Neuronal stem cell (in vitro differentiated cells): Measurements from ENCODE around the gene EHMT1.

Source experiments
- DNase-seq: peaks from one replicate; pipeline ENCODE4 v3.0.0-alpha.2; 2013; ENCODE audit warnings: low spot score
- H2AFZ ChIP-seq: one replicate; pipeline ENCODE4 v1.6.1; 2013; ENCODE audit warnings: mild to moderate bottlenecking, low read length, inconsistent platforms
- H2AK5ac ChIP-seq: 2 replicates; pipeline ENCODE4 v1.6.1; 2013; ENCODE audit warnings: low read depth, mild to moderate bottlenecking, inconsistent platforms, low read length, moderate library complexity, mixed read lengths
- H2BK120ac ChIP-seq: 2 replicates; pipeline ENCODE4 v1.6.1; 2013; ENCODE audit warnings: low read depth, mild to moderate bottlenecking, inconsistent platforms, low read length, moderate library complexity, mixed read lengths
- H2BK12ac ChIP-seq: one replicate; pipeline ENCODE4 v1.6.1; 2013; ENCODE audit warnings: low read length, inconsistent platforms
- H2BK15ac ChIP-seq: 2 replicates; pipeline ENCODE4 v1.6.1; 2013; ENCODE audit warnings: mild to moderate bottlenecking, low read length, inconsistent platforms, mixed read lengths
- H2BK5ac ChIP-seq: one replicate; pipeline ENCODE4 v1.6.1; 2013; ENCODE audit warnings: inconsistent platforms, mild to moderate bottlenecking, low read length, moderate library complexity
- H3K14ac ChIP-seq: one replicate; pipeline ENCODE4 v1.6.1; 2013; ENCODE audit warnings: low read length, inconsistent platforms
- H3K18ac ChIP-seq: 2 replicates; pipeline ENCODE4 v1.6.1; 2013; ENCODE audit warnings: low read length, inconsistent platforms
- H3K23ac ChIP-seq: 2 replicates; pipeline ENCODE4 v1.6.1; 2013; ENCODE audit warnings: low read depth, mild to moderate bottlenecking, mixed read lengths, low read length, inconsistent platforms; ENCODE audit not compliant: poor library complexity
- H3K27ac ChIP-seq: replicated peaks from 3 replicates; pipeline ENCODE4 v1.5.1; 2013; ENCODE audit warnings: low read length, inconsistent platforms
- H3K27me3 ChIP-seq, 3 experiments: 2 replicates each; pipeline ENCODE4 v1.6.1; 2013; ENCODE audit warnings: low read length in 3 of 3, mild to moderate bottlenecking in 2 of 3, inconsistent platforms in 1 of 3, low read depth in 1 of 3, mixed read lengths in 1 of 3, moderate library complexity in 1 of 3; ENCODE audit not compliant: control insufficient read depth in 3 of 3, insufficient read depth in 3 of 3
- H3K36me3 ChIP-seq, 2 donors: replicated peaks in 1 of 2; 2 replicates each; pipeline ENCODE4 v1.6.1; 2013; ENCODE audit warnings: low read length in 2 of 2; ENCODE audit not compliant: control insufficient read depth in 2 of 2, insufficient read depth in 2 of 2
- H3K4ac ChIP-seq: 2 replicates; pipeline ENCODE4 v1.6.1; 2013; ENCODE audit warnings: inconsistent platforms, mild to moderate bottlenecking, low read length, moderate library complexity
- H3K4me1 ChIP-seq, 2 donors: 1 replicate in 1 of 2; 2 replicates in 1 of 2; pipeline ENCODE4 v1.6.1; 2013; ENCODE audit warnings: low read length in 2 of 2, low read depth in 1 of 2; ENCODE audit not compliant: control insufficient read depth in 2 of 2, insufficient read depth in 1 of 2
- H3K4me2 ChIP-seq: one replicate; pipeline ENCODE4 v1.6.1; 2013; ENCODE audit warnings: mild to moderate bottlenecking, low read length, inconsistent platforms; ENCODE audit not compliant: insufficient read depth, poor library complexity, severe bottlenecking
- H3K4me3 ChIP-seq, 2 donors: 2 replicates each; pipeline ENCODE4 v1.5.1; 2013; ENCODE audit warnings: low read length in 2 of 2, mild to moderate bottlenecking in 2 of 2, inconsistent platforms in 1 of 2, moderate library complexity in 1 of 2
- H3K79me1 ChIP-seq: one replicate; pipeline ENCODE4 v1.6.1; 2013; ENCODE audit warnings: low read depth, mild to moderate bottlenecking, inconsistent platforms, low read length, moderate library complexity
- H3K9ac ChIP-seq: one replicate; pipeline ENCODE4 v1.6.1; 2013; ENCODE audit warnings: mild to moderate bottlenecking, low read depth, low read length, inconsistent platforms; ENCODE audit not compliant: poor library complexity
- H3K9me3 ChIP-seq, 2 donors: replicated peaks in 1 of 2; 2 replicates each; pipeline versions ENCODE3 to v1.6.1; 2013; ENCODE audit warnings: low read length in 2 of 2, mild to moderate bottlenecking in 2 of 2, inconsistent platforms in 1 of 2, low read depth in 1 of 2, mixed read lengths in 1 of 2, moderate library complexity in 1 of 2; ENCODE audit not compliant: control insufficient read depth in 2 of 2, insufficient read depth in 1 of 2
- H4K8ac ChIP-seq: one replicate; pipeline ENCODE4 v1.6.1; 2013; ENCODE audit warnings: low read depth, mild to moderate bottlenecking, inconsistent platforms, low read length, moderate library complexity
- H4K91ac ChIP-seq: one replicate; pipeline ENCODE4 v1.6.1; 2013; ENCODE audit warnings: low read length, low read depth, mild to moderate bottlenecking, inconsistent platforms; ENCODE audit not compliant: poor library complexity
- WGBS, 2 donors: extraction: QIAGEN DNeasy Blood & Tissue Kit; methylation state at CpG; one replicate each; pipeline ENCODE4 v1.1.7; 2013; ENCODE audit warnings: missing lambda C conversion rate in 2 of 2, mixed read lengths in 1 of 2; ENCODE audit not compliant: insufficient read length in 2 of 2, insufficient replicate concordance in 1 of 2; ENCODE audit errors: extremely low coverage in 2 of 2; 5-methylcytosine and 5-hydroxymethylcytosine counted together

Gene EHMT1

DNA sequence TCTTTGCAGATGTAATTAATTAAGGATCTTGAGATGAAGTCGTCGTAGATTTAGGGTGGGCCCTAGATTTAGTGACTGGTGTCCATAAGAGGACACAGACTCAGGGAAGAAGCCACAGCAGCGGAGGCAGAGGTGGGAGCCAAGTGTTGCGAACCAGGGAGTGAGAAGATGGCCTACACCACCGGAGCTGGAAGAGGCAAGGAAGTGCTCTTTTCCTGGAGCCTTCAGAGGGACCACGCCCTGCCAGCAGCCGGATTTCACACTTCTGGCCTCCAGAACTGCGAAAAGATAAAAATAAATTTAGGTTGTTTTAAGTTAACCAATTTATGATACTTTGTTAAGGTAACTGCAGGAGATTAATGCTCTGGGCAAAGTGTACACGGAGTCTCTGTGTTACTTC is 30.7 kb downstream of the EHMT1 start:
- no peak overlapping the region for H4K91ac ChIP-seq
- no peak overlapping the region for H2BK12ac ChIP-seq
- H3K27ac ChIP-seq = no peak overlapping the region
- no peak overlapping the region for H4K8ac ChIP-seq
- no peak overlapping the region for H3K4ac ChIP-seq
- H3K14ac ChIP-seq = no peak overlapping the region
- no CpG with 5 or more reads among the region's 9 CpGs for WGBS, 2 donors
- no peak overlapping the region for H3K18ac ChIP-seq
- H3K36me3 ChIP-seq = peaks cover 5 to 73% of the 10 kb centered on the region in 2 donors
- H3K4me1 ChIP-seq = peaks cover 0 to 1% of the 10 kb centered on the region in 2 donors
- no peak overlapping the region for H3K4me3 ChIP-seq
- H2BK5ac ChIP-seq = no peak overlapping the region
- no peaks in the 10 kb centered on the region for H3K27me3 ChIP-seq
- H3K4me2 ChIP-seq = no peak overlapping the region
- H3K23ac ChIP-seq = no peak overlapping the region
- no peak overlapping the region for H2BK15ac ChIP-seq
- no peaks in the 10 kb centered on the region for H3K9me3 ChIP-seq
- H3K9ac ChIP-seq = no peak overlapping the region
- no peak overlapping the region for H2AFZ ChIP-seq
- no peak overlapping the region for H2AK5ac ChIP-seq
- peaks cover 10% of the 10 kb centered on the region for H3K79me1 ChIP-seq
- H2BK120ac ChIP-seq = no peak overlapping the region
- no peak for DNase-seq

GRCh38 chr9:137650259-137650658 is 31.5 kb downstream of the EHMT1 start:
- Histone ChIP-seq H3K18ac (no peak overlapping the region), H3K9me3 (no peaks in the 10 kb centered on the region), H3K36me3 (peaks cover 5 to 75% of the 10 kb centered on the region in 2 donors), H2BK15ac (no peak overlapping the region), H2BK12ac (no peak overlapping the region), H2BK120ac (no peak overlapping the region), H3K14ac (no peak overlapping the region), H2AK5ac (no peak overlapping the region), H4K8ac (no peak overlapping the region), H3K27ac (no peak overlapping the region), H3K4me1 (peaks cover 0 to 1% of the 10 kb centered on the region in 2 donors), H3K9ac (no peak overlapping the region), H3K4ac (no peak overlapping the region), H3K4me2 (no peak overlapping the region), H2BK5ac (no peak overlapping the region), H3K4me3 (no peak overlapping the region), H3K27me3 (no peaks in the 10 kb centered on the region), H2AFZ (no peak overlapping the region), H3K79me1 (peaks cover 9% of the 10 kb centered on the region), H3K23ac (no peak overlapping the region), H4K91ac (no peak overlapping the region)
- DNase-seq = no peak
- no CpG with 5 or more reads among the region's 2 CpGs for WGBS, 2 donors

GRCh38 chr9:137650779-137651178 is 32.0 kb downstream of the EHMT1 start:
- Histone ChIP-seq H3K18ac (no peak overlapping the region), H3K27me3 (no peaks in the 10 kb centered on the region), H3K9me3 (no peaks in the 10 kb centered on the region), H4K91ac (no peak overlapping the region), H2BK15ac (no peak overlapping the region), H3K9ac (no peak overlapping the region), H3K79me1 (peaks cover 12% of the 10 kb centered on the region), H3K27ac (no peak overlapping the region), H3K4me2 (no peak overlapping the region), H3K14ac (no peak overlapping the region), H2BK120ac (no peak overlapping the region), H3K4ac (no peak overlapping the region), H3K4me1 (peaks cover 0 to 1% of the 10 kb centered on the region in 2 donors), H3K23ac (no peak overlapping the region), H2BK12ac (no peak overlapping the region), H2AK5ac (no peak overlapping the region), H3K4me3 (no peak overlapping the region), H3K36me3 (peaks cover 5 to 75% of the 10 kb centered on the region in 2 donors), H2BK5ac (peak overlapping the region; percentile 39), H4K8ac (no peak overlapping the region), H2AFZ (no peak overlapping the region)
- no peak for DNase-seq
- no CpG with 5 or more reads among the region's 7 CpGs for WGBS, 2 donors

DNA sequence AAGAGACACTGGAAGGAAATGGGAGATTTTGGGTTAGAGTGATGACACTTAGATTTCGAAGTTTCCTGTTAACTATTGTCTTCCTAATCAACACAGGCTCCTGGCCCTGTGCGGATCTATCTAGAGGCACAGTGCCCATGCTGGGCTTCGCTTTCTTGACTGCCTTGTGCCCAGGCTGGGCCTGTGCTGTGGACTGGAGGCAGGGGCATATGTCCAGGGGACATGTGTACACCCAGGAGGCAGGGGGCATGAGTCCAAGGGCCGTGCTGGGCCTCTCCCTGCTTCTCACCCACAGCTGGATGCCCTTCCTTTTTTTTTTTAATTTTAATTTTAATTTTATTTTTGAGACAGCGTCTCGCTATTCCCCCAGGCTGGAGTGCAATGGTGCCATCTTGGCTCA is 37.6 kb downstream of the EHMT1 start:
- no peak overlapping the region for H3K14ac ChIP-seq
- no peak overlapping the region for H2BK120ac ChIP-seq
- H3K4me3 ChIP-seq = no peak overlapping the region
- H3K4ac ChIP-seq = no peak overlapping the region
- H3K18ac ChIP-seq = peak overlapping the region; percentile 64
- H3K36me3 ChIP-seq = peaks cover 0 to 54% of the 10 kb centered on the region in 2 donors
- no peak overlapping the region for H4K91ac ChIP-seq
- H2AK5ac ChIP-seq = no peak overlapping the region
- DNase-seq = no peak
- no peak overlapping the region for H2BK5ac ChIP-seq
- H2AFZ ChIP-seq = no peak overlapping the region
- H3K9me3 ChIP-seq = no peaks in the 10 kb centered on the region
- no peaks in the 10 kb centered on the region for H3K4me1 ChIP-seq
- H4K8ac ChIP-seq = no peak overlapping the region
- peaks cover 24% of the 10 kb centered on the region for H3K79me1 ChIP-seq
- H3K9ac ChIP-seq = no peak overlapping the region
- no peaks in the 10 kb centered on the region for H3K27me3 ChIP-seq
- peak overlapping the region; percentile 84 for H2BK12ac ChIP-seq
- no peak overlapping the region for H2BK15ac ChIP-seq
- no peak overlapping the region for H3K23ac ChIP-seq
- H3K4me2 ChIP-seq = no peak overlapping the region
- no CpG with 5 or more reads among the region's 6 CpGs for WGBS, 2 donors
- H3K27ac ChIP-seq = no peak overlapping the region
